GM12891 (cell line): ENCODE data around the gene AJAP1.

ENCODE experiments used
- DNase-seq: peaks from one replicate; pipeline ENCODE4 v3.0.0; 2011; ENCODE audit warnings: low spot score; ENCODE audit not compliant: insufficient read length
- FAIRE-seq: peaks from 2 replicates; lab custom pipeline; 2011; peaks lifted over from hg19 to GRCh38; lab: Jason Lieb, UNC
- PAX5 ChIP-seq: IDR thresholded peaks from 2 replicates; pipeline ENCODE4 v1.6.1; 2011; ENCODE audit warnings: low read length, moderate library complexity, mild to moderate bottlenecking; ENCODE audit not compliant: insufficient read depth, severe bottlenecking
- POLR2A ChIP-seq: IDR thresholded peaks from 2 replicates; pipeline ENCODE4 v1.6.1; 2011; ENCODE audit warnings: low read depth, low read length, control low read depth
- POLR2AphosphoS5 ChIP-seq: IDR thresholded peaks from 2 replicates; pipeline ENCODE4 v1.6.1; 2011; ENCODE audit warnings: low read depth, low read length, control low read depth
- POU2F2 ChIP-seq: IDR thresholded peaks from 2 replicates; pipeline ENCODE4 v1.6.1; 2011; ENCODE audit warnings: low read depth, mild to moderate bottlenecking, control low read depth, low read length, moderate library complexity
- SPI1 ChIP-seq: IDR thresholded peaks from 2 replicates; pipeline ENCODE4 v1.6.1; 2011; ENCODE audit warnings: low read depth, low read length, control low read depth
- TAF1 ChIP-seq: IDR thresholded peaks from 2 replicates; pipeline ENCODE4 v1.6.1; 2011; ENCODE audit warnings: low read depth, low read length, control low read depth

Gene AJAP1

DNA sequence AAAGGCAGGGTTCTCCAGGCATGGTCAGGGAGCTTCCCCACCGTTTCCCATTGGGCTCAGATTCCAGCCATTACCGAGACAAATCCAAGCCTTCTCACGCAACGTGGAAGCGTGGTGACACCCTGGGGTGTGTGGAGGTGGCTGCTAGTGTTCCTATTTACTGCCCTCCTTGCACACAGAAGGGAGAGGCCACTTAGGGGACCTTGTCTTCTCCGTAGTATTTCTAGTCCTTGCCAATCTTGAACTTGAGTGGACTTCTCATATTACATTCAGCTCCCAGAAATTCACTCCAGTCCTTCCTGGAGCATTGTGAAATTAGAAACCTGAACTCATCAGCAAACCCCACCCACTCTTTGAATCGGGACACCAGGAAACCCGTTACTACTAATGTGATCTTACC is 131.6 kb downstream of the AJAP1 start:
- TF ChIP-seq SPI1 (no peak), TAF1 (no peak), PAX5 (no peak), POLR2AphosphoS5 (no peak), POU2F2 (no peak), POLR2A (no peak)
- DNase-seq = no peak
- FAIRE-seq = no peak

DNA sequence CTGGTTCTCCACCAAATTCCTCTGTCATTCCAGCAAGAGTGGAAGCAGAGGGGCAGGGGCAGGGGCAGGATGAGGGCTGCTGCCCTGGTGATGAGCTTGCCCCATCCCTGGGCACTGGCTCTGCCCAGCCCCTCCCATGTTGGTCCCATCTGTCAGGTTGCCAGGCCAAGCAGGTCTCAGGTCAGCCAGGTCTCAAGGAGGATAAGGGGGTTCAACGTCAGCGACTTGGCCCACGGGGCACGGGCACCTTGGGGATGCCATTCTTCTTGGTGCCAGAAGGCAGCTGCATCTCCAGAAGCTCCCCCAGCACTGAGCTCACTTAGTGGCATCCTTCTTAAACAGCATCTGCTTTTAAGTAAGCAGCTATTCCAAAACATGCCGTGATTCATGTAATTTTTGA is 133.1 kb downstream of the AJAP1 start:
- no peak for TF ChIP-seq POLR2A
- TF ChIP-seq PAX5 = no peak
- TF ChIP-seq POU2F2 = no peak
- TF ChIP-seq POLR2AphosphoS5 = no peak
- no peak for DNase-seq
- no peak for FAIRE-seq

GRCh38 chr1:4792565-4792964 is 138.2 kb downstream of the AJAP1 start:
- no peak for DNase-seq
- FAIRE-seq = no peak
- no peak for TF ChIP-seq TAF1
- no peak for TF ChIP-seq POU2F2
- TF ChIP-seq POLR2AphosphoS5 = no peak
- TF ChIP-seq POLR2A = no peak

DNA sequence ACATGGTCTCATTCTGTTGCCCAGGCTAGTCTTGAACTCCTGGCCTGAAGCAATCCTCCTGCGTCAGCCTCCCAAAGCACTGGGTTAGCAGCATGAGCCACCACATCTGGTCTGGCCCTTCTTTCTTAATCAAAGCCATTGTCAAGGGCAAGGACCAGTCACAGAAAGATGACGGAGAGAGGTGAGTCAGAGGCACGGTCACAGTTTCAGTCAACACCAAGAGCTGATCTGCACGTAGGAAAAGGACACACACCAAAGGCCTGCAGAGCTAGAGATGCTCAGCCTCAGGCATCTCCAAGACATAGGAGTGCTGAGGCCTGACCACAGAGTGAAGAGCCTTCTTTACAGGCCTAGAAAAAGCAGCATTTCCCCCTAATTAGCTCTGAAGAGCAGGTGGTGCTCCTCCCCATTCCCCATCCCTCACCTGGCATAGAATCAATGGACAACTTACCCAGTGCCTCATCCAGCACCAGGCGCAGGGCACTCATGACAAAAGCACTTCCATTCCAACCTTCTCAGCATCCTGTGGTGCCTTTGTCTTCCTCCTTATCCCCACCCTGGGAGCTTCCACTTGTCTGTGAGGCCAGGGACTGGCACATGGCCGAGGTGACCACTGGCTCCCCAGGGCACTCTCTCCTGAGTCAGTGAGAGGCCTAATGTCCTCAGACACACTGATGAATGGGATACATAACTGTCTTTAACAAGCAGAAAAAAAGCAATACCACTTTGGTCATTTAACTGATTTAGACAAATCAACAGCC is 139.8 kb downstream of the AJAP1 start:
- no peak for DNase-seq
- no peak for TF ChIP-seq POLR2AphosphoS5
- no peak for TF ChIP-seq SPI1
- TF ChIP-seq PAX5 = no peak
- TF ChIP-seq POU2F2 = no peak
- no peak for TF ChIP-seq TAF1
- TF ChIP-seq POLR2A = no peak

GRCh38 chr1:4796161-4797015 is 142.0 kb downstream of the AJAP1 start:
- FAIRE-seq (peak; percentile 20), DNase-seq (no peak)
- TF ChIP-seq POLR2A = no peak
- TF ChIP-seq POU2F2 = no peak
- TF ChIP-seq POLR2AphosphoS5 = no peak
- TF ChIP-seq SPI1 = peak; percentile 71
- no peak for TF ChIP-seq PAX5
- no peak for TF ChIP-seq TAF1

More for the DNA sequence above, 139.8 kb downstream of the AJAP1 start:
- FAIRE-seq = no peak

GRCh38 chr1:4797016-4797410 is 142.6 kb downstream of the AJAP1 start:
- TF ChIP-seq SPI1 (no peak), POLR2A (no peak), POU2F2 (no peak)
- FAIRE-seq = no peak
- no peak for DNase-seq

DNA sequence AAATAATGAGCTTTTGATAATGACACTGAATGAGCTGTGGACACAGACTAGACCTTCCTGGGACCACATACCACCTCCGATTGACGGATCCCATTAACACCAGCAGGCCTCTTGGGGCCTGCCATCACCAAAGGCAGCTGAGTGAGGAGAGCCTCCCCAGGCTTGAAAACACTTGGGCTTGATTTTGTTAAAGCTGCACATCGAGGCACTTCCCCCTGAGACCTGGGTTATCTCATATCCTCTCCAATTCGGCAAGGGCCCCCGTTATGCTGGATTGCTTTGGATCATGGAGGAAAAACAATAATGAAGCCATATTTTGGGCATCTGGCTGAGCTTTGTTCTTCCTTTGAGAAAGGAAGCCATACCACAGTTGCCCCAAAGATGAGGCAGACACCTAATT is 143.0 kb downstream of the AJAP1 start:
- DNase-seq (no peak), FAIRE-seq (no peak)
- TF ChIP-seq POLR2AphosphoS5 = no peak
- TF ChIP-seq SPI1 = no peak
- TF ChIP-seq TAF1 = no peak
- no peak for TF ChIP-seq POU2F2
- TF ChIP-seq POLR2A = no peak
- TF ChIP-seq PAX5 = no peak

- TF ChIP-seq SPI1 = no peak
- no peak for TF ChIP-seq PAX5
- no peak for TF ChIP-seq POLR2AphosphoS5
- no peak for TF ChIP-seq POU2F2
- TF ChIP-seq TAF1 = no peak
- no peak for TF ChIP-seq POLR2A
- DNase-seq (no peak), FAIRE-seq (no peak)
Observed at GRCh38 chr1:4801192-4801924, 146.9 kb downstream of the AJAP1 start.

DNA sequence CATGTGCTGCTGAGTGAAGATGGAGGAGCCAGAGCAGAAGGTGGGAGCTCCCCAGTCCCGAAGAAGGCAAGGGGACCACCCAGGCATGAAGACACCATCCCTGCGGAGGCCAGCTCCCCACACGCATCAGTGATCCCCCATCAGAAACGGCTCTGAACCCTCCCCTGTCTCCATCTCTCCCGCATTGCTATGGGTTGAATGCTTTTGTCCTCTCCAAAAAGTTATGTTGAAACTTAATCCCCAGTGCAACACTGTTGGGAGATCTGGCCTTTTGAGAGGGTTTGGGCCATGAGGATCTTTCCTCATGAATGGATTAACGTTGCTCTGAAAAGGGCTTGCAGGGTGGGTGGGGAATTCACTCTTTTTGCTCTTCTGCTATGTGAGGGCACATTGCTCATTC is 147.6 kb downstream of the AJAP1 start:
- TF ChIP-seq SPI1 (no peak), POU2F2 (no peak), POLR2A (no peak), TAF1 (no peak), POLR2AphosphoS5 (no peak), PAX5 (no peak)
- FAIRE-seq (no peak), DNase-seq (no peak)

- FAIRE-seq (no peak), DNase-seq (no peak)
- TF ChIP-seq POU2F2 = no peak
- no peak for TF ChIP-seq PAX5
- no peak for TF ChIP-seq POLR2AphosphoS5
- no peak for TF ChIP-seq TAF1
- no peak for TF ChIP-seq POLR2A
- TF ChIP-seq SPI1 = no peak
Observed at GRCh38 chr1:4803335-4803734, 148.9 kb downstream of the AJAP1 start.
